GM12875 (cell line): ENCODE measurements around the gene ESYT2.

Experiments used
- H3K4me3 ChIP-seq: one replicate; pipeline ENCODE4 v1.5.1; 2011; ENCODE audit warnings: low read depth, low read length, control low read depth
- CTCF ChIP-seq: IDR thresholded peaks from 2 replicates; pipeline ENCODE4 v1.5.1; 2011; ENCODE audit warnings: low read depth, mild to moderate bottlenecking, control low read depth, inconsistent platforms, low read length, moderate library complexity, borderline replicate concordance; ENCODE audit not compliant: insufficient read depth

The ESYT2 gene

GRCh38 chr7:158728911-158729645, 100.2 kb downstream of the ESYT2 start:
- no peak overlapping the region for H3K4me3 ChIP-seq
- TF ChIP-seq CTCF: no peak

- TF ChIP-seq CTCF: no peak
These were observed 101.6 kb downstream of the ESYT2 start for GRCh38 chr7:158727690-158728089.

GRCh38 chr7:158726277-158726807, 103.0 kb downstream of the ESYT2 start:
- H3K4me3 ChIP-seq: no peak overlapping the region
- TF ChIP-seq CTCF: no peak

More at GRCh38 chr7:158727690-158728089, 101.6 kb downstream of the ESYT2 start:
- H3K4me3 ChIP-seq: no peak overlapping the region

GRCh38 chr7:158725506-158725800, 103.9 kb downstream of the ESYT2 start:
- TF ChIP-seq CTCF: no peak
- no peak overlapping the region for H3K4me3 ChIP-seq

GRCh38 chr7:158724658-158725505, 104.4 kb downstream of the ESYT2 start:
- no peak overlapping the region for H3K4me3 ChIP-seq
- no peak for TF ChIP-seq CTCF

GRCh38 chr7:158723714-158724385, 105.5 kb downstream of the ESYT2 start:
- no peak for TF ChIP-seq CTCF
- H3K4me3 ChIP-seq: no peak overlapping the region
